GM12865 (cell line): ENCODE measurements around the gene SULT1C2.

ENCODE experiments used
- DNase-seq: peaks from one replicate; pipeline ENCODE4 v3.0.0; 2010; ENCODE audit warnings: low read depth
- H3K4me3 ChIP-seq: 2 replicates; pipeline ENCODE4 v1.5.1; 2011; ENCODE audit warnings: mild to moderate bottlenecking, low read depth, low read length, control low read depth
- TF ChIP-seq, protein P1 (sequence below): IDR thresholded peaks from 2 replicates; pipeline ENCODE4 v1.5.1; 2011; ENCODE audit warnings: low read length, control low read depth, low read depth, inconsistent platforms; ENCODE audit not compliant: insufficient read depth; ENCODE audit errors: missing control alignments

Gene SULT1C2

DNA sequence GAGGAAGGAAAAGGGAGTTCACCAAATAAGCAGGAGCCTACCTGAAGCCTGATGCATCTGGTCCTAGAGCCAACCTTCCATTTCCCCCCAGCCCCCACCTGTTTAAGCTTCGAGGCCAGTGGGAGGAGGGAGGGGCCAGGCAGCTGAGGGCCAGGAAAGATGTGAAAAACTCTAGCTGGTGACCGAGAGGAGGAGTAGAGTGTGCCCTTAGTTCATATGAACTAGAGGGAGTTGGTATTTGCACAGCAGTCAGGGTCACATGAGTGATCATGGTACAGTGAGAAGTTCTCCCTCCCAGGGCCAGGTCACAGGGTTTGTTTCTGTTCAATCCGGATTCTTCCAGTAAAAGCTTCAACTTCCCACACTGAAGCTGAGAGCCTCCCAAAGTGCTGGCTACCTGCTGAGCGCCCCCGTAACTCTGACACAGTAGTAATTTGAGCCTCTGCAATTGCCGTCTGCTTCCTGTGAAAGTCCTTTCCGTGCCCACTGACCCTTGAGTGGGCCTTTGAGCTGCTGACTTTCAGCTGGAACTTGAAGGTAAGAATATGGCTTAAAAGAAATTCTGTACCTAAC, at the start of gene SULT1C2:
Gene SULT1C2 (plus strand): TSS at position 362 of the 573 bp plus-strand sequence. CDS start 4,773 bp downstream, outside the sequence.
- TF ChIP-seq, protein P1, sequence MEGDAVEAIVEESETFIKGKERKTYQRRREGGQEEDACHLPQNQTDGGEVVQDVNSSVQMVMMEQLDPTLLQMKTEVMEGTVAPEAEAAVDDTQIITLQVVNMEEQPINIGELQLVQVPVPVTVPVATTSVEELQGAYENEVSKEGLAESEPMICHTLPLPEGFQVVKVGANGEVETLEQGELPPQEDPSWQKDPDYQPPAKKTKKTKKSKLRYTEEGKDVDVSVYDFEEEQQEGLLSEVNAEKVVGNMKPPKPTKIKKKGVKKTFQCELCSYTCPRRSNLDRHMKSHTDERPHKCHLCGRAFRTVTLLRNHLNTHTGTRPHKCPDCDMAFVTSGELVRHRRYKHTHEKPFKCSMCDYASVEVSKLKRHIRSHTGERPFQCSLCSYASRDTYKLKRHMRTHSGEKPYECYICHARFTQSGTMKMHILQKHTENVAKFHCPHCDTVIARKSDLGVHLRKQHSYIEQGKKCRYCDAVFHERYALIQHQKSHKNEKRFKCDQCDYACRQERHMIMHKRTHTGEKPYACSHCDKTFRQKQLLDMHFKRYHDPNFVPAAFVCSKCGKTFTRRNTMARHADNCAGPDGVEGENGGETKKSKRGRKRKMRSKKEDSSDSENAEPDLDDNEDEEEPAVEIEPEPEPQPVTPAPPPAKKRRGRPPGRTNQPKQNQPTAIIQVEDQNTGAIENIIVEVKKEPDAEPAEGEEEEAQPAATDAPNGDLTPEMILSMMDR, result no peak
- no peak within 1 kb of the TSS for H3K4me3 ChIP-seq
- DNase-seq, result no peak

DNA sequence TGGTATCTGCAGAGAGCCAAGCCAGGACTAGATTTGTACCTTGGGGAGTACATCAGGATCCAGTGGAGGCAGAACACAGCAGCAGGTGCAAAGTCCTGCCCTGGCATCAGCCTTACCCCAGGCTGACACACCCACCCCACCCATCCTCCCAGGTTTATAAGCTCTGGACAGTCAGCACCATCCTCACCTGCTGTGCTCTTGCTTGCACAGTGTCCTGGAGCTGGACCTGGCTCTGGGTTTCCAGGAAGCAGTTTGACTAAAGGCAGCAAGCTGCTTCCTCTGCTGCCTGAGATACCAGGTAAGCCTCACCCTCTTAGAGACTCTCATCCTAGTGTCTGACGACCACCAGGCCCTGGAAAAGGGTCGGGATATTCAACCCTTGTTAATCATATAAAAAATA, 48.9 kb upstream of the SULT1C2 start, which contains the start of gene SULT1C3:
Gene SULT1C3 (plus strand): TSS at position 183 of the 400 bp plus-strand sequence. CDS start 7,227 bp downstream, outside the sequence.
- TF ChIP-seq, protein P1, result no peak
- no peak within 1 kb of the TSS for H3K4me3 ChIP-seq
- DNase-seq, result no peak

DNA sequence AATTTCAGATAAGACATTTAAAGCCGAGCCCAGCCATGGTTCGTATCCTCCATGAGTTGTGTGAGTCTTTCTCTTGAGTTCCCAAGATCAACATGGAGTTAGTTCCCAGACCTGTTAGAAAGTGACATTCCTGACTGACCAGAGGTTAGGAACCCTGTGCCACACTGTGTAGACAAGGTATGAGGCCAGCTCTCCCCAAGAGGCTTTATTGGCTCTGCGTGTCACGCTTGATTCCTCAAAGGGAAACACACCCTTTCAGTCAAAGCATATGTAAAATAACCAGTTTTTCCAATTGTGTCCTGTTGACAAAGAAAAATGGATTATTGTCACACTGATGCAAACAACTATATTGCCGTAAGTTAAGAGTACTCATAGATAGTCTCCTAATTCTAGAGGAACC, 47.7 kb upstream of the SULT1C2 start:
- no peak for DNase-seq
- H3K4me3 ChIP-seq, result no peak overlapping the region
- TF ChIP-seq, protein P1, result no peak

DNA sequence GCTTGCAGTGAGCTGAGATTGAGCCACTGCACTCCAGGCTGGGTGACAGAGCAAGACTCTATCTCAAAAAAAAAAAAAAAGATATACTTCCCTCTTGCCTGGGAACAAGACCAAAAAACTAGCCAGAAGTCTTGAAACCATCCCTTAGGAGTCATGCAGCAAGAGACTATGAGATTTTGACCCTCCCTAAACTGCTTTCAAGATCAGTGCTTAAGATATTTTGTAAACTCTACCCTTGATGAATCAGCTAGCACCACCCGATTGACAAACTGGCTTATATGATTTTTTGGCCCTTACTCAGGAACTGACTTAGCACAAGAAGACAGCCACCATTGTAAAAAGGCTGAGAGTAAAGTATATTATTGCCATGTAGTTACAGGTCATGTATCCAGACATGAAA, 45.1 kb upstream of the SULT1C2 start:
- TF ChIP-seq, protein P1, result no peak
- DNase-seq, result no peak
- no peak overlapping the region for H3K4me3 ChIP-seq

DNA sequence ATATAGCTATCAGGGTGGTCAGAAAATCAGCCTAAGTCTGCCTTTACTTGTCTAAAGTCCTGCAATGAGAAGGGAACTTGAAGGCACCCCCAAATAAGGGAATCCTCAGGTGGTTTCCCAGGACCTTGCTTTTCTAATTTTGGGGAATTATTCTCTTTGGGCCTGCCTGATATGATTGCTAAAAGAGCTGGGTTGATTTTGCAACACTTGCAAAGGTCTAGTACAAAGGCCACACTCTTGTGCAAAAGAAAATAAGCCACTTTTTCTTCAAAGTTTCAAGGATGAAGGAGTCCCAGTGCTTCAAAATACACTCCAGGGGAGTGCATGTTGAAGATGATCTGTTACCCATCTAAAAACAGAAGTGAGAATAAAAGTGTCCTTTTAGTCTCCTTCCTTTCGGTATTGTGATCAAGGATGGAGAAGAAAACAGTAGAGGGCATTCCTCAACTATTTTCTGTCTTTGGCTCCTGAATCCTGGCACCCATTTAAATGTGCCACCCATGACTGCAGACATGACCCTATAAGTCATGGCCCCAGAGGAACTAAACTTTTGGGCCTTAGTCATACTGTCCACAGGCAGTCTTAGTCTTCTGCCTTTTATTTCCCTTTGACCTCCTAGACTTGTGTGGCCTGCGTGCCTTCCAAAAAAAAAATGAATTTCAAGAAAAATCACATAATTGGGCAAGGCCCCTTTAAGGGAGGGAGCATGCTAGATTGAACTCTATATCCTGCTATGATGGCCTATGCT, 43.9 kb upstream of the SULT1C2 start:
- TF ChIP-seq, protein P1, result no peak
- H3K4me3 ChIP-seq, result no peak overlapping the region
- DNase-seq, result no peak

DNA sequence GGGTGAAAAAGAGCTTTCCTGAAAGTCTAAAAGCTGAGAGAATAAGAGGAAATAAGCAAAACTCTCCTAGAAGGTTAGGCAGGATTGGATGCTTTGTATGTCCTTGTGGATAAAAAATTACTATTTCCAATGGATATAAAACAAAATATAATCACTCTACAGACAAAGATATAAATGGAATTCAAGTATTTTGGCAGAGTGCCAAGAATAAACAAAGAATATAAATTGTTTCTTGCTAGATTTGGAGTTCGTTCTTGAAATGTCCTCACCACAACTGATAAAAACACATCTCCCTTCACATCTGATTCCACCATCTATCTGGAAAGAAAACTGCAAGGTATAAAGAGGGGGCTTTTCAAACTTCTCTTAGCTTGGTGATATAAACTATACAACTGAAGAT, 35.6 kb upstream of the SULT1C2 start:
- TF ChIP-seq, protein P1, result no peak
- DNase-seq, result no peak
- no peak overlapping the region for H3K4me3 ChIP-seq
